Astrocyte of the spinal cord (primary cell): ENCODE data around the gene TMEM245.
A peak's percentile ranks its signal among the peaks of the same experiment; 100 is the strongest.

Source experiments
- DNase-seq: peaks from one replicate; pipeline ENCODE4 v3.0.0; 2011; ENCODE audit warnings: low read depth, low spot score
- H3K4me3 ChIP-seq: 2 replicates; pipeline ENCODE4 v1.5.1; 2011; ENCODE audit warnings: low read depth, mild to moderate bottlenecking, low read length, moderate library complexity
- in situ Hi-C: cut with HindIII; loops from 2 replicates; pipeline ENCODE4 v1.10.0; 2017; ENCODE audit warnings: low sequenced_read_pairs
- TF ChIP-seq, protein P1 (sequence below): IDR thresholded peaks from 2 replicates; pipeline ENCODE4 v1.5.1; 2012; ENCODE audit warnings: low read depth, mild to moderate bottlenecking, low read length, inconsistent platforms

TMEM245 gene

DNA sequence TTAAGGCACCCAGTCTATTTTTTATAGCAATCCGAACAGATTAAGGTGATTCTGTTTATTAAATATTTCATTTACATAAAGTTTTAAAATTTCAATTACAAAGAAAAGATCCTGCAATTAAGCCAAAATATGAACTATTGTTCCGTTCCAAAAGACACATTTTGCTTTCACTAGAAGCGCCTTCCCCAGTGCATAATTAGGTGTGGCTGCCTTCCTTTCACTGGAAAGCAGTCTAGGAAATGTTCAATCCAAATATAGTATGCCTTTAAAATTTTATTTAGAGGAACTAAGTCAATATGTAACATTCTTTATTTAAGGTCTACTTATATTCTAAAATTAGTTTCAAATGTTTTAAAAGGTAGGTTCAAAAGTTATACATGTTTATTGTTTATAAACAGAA is 114.1 kb downstream of the TMEM245 start:
- no peak overlapping the region for H3K4me3 ChIP-seq
- in situ Hi-C loops: no loop called here
- DNase-seq: no peak
- TF ChIP-seq, protein P1, sequence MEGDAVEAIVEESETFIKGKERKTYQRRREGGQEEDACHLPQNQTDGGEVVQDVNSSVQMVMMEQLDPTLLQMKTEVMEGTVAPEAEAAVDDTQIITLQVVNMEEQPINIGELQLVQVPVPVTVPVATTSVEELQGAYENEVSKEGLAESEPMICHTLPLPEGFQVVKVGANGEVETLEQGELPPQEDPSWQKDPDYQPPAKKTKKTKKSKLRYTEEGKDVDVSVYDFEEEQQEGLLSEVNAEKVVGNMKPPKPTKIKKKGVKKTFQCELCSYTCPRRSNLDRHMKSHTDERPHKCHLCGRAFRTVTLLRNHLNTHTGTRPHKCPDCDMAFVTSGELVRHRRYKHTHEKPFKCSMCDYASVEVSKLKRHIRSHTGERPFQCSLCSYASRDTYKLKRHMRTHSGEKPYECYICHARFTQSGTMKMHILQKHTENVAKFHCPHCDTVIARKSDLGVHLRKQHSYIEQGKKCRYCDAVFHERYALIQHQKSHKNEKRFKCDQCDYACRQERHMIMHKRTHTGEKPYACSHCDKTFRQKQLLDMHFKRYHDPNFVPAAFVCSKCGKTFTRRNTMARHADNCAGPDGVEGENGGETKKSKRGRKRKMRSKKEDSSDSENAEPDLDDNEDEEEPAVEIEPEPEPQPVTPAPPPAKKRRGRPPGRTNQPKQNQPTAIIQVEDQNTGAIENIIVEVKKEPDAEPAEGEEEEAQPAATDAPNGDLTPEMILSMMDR: no peak

DNA sequence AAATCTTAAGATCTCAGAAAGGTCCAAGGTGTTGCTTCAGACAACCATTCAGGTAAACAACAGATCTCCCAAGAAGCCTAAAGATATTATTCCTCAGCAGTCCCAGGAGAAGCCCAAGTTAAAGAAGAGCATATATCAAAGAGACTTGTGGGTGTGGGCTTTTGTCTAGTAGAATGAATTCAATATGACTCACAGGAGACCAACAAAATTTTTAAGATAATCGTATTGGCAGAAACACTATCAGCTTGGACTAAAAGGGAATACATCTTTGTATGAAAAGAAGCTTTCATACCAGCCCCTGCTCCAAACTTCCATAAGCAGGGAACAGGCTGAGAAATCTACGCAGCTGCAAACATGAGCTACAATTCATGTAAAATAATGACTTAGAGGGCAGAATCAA is 116.6 kb downstream of the TMEM245 start:
- DNase-seq: no peak
- in situ Hi-C loops: no loop called here
- TF ChIP-seq, protein P1: no peak
- H3K4me3 ChIP-seq: no peak overlapping the region

DNA sequence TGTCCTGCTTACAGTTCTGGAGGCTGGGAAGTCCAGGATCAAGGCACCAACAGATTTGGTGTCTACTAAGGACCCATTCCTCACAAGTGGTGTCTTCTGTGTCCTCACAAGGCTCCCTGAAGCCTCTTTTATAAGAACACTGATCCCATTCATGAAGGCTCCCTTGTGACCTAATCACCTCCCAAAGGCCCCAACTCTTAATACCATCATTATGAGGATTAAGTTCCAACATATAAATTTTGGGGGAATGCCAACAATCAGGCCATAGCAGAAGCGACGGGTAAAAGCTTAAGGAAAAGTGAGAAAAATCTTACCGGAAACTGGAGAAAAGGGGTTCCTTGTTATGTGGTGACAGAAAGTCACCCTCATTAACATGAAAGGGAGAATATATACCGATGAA is 117.6 kb downstream of the TMEM245 start:
- TF ChIP-seq, protein P1: no peak
- DNase-seq: no peak
- in situ Hi-C loops: no loop called here
- H3K4me3 ChIP-seq: no peak overlapping the region

DNA sequence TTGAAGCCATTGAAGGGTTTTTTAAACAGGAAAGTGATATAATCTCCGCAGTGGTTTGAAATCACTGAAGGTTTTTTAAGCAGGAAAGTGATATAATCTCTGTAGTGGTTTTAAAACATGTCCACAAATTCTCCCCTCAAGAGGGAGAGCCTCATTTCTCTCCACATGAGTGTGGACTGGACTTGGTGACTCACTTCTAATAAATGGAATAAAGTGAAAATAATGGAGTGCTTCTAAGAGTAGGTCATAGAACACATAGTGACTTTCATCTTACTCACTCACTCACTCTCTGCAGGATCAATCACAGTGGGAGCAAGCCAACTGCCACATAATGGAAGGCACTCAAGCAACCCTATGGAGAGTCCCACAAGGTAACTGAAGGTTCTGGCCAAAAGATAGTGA is 118.5 kb downstream of the TMEM245 start:
- H3K4me3 ChIP-seq: no peak overlapping the region
- TF ChIP-seq, protein P1: peak; percentile 5
- peak; percentile 93 for DNase-seq
- in situ Hi-C loops: no loop called here

- no peak for DNase-seq
- H3K4me3 ChIP-seq: no peak overlapping the region
- TF ChIP-seq, protein P1: no peak
- in situ Hi-C loops: no loop called here
Measured at GRCh38 chr9:108997112-108997511, 122.6 kb downstream of the TMEM245 start.

GRCh38 chr9:108996643-108997042 is 123.1 kb downstream of the TMEM245 start:
- no peak overlapping the region for H3K4me3 ChIP-seq
- in situ Hi-C loops: no loop called here
- DNase-seq: no peak
- TF ChIP-seq, protein P1: no peak

DNA sequence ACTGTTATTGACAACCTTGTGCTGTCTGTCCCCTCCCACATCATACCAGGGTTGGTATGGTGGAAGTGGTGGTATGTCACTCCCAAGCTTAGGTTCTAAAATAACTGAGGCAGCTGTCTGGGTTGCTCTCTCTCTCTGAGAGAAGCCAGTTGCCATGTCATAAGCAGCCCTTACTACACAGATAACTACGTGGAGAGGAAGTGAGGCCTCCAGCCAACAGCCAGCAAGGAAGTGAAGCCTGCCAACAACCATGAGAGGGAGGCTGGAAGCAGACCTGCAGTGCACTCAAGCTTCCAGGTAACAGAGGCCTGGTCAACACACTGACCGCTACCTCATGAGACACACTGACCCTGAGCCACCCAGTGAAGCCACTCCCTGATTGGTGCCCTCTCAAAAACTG is 125.1 kb downstream of the TMEM245 start:
- in situ Hi-C loops: no loop called here
- no peak overlapping the region for H3K4me3 ChIP-seq
- TF ChIP-seq, protein P1: no peak
- DNase-seq: peak; percentile 33
